ENCODE results near the gene RAB27A.

- TF ChIP-seq CTCF (IDR thresholded peaks at IDR 0.05) (no peak), POLR2A (IDR thresholded peaks at IDR 0.05) (no peak)
These were observed 41.7 kb downstream of the RAB27A start for GRCh38 chr15:55247766-55248427.

Measured in body of pancreas (tissue), 4 donors.